MCF 10A (cell line): Measurements from ENCODE around the gene PLD1. TPM values are rescaled to one million over a fixed set of nuclear protein-coding genes. Genes with fewer than 3 reads are reported as not detected.
"Not testable (repeated sequence)": the region's sequence is repeated elsewhere in the genome, so short reads cannot be mapped to it uniquely, and the experiment has no call there.

Source experiments
- BruUV-seq: library from RNA; stranded (reverse); fragments of 400-500 nt; replicated peaks from 2 replicates; lab custom pipeline; 2021; lab: Mats Ljungman, UMichigan
- CTCF ChIA-PET: fragments of 300-600 bp; sonication (Branson Sonifier 250); formaldehyde crosslinking; extraction: SDS; loops from one replicate; lab custom pipeline; 2021; ENCODE audit warnings: antibody characterized with exemption, inconsistent platforms; lab: Yijun Ruan, JAX
- POLR2A ChIA-PET: fragments of 300-600, 350-650 bp; sonication (Branson Sonifier 250); formaldehyde crosslinking; extraction: SDS; loops from one replicate; lab custom pipeline; 2020; ENCODE audit warnings: antibody characterized with exemption, inconsistent platforms; lab: Yijun Ruan, JAX
- DNase-seq: peaks from one replicate; pipeline ENCODE4 v3.0.0-alpha.2; 2018; ENCODE audit not compliant: unreplicated experiment
- H3K27ac Mint-ChIP-seq: one replicate; pipeline ENCODE4 v1.8.0; 2022; ENCODE audit warnings: mild to moderate bottlenecking, low read depth, mixed read lengths; ENCODE audit not compliant: unreplicated experiment
- H3K27me3 Mint-ChIP-seq: one replicate; pipeline ENCODE4 v1.8.0; 2022; ENCODE audit warnings: mixed read lengths; ENCODE audit not compliant: insufficient read depth, unreplicated experiment
- H3K36me3 Mint-ChIP-seq: one replicate; pipeline ENCODE4 v1.8.0; 2022; ENCODE audit warnings: mild to moderate bottlenecking, moderate library complexity, mixed read lengths; ENCODE audit not compliant: insufficient read depth, unreplicated experiment
- H3K4me1 Mint-ChIP-seq: one replicate; pipeline ENCODE4 v1.8.0; 2022; ENCODE audit warnings: mixed read lengths; ENCODE audit not compliant: insufficient read depth, unreplicated experiment
- H3K4me3 Mint-ChIP-seq: one replicate; pipeline ENCODE4 v1.8.0; 2022; ENCODE audit warnings: mild to moderate bottlenecking, moderate library complexity, mixed read lengths; ENCODE audit not compliant: unreplicated experiment
- H3K9me3 Mint-ChIP-seq: one replicate; pipeline ENCODE4 v1.8.0; 2022; ENCODE audit warnings: mixed read lengths; ENCODE audit not compliant: unreplicated experiment
- CTCF ChIP-seq: fragments of 200-600 bp; IDR thresholded peaks from one replicate; pipeline ENCODE4 v1.8.0; 2022; ENCODE audit warnings: antibody characterized with exemption, mild to moderate bottlenecking; ENCODE audit not compliant: unreplicated experiment
- intact Hi-C: fragments of 100-400 bp; cut with micrococcal nuclease; formaldehyde crosslinking; loops from 2 replicates; pipeline ENCODE4 v1.14.1; 2022
- total RNA-seq: library from RNA; stranded (reverse); gene quantifications from 2 replicates; pipeline ENCODE4 v1.2.3, GENCODE V29; 2022

The PLD1 gene
- total RNA-seq, 1 experiment from 2014 or later, result 8.0 TPM

- Mint-ChIP-seq H3K4me1 (peaks cover 11% of the 10 kb centered on the region), H3K9me3 (no peaks in the 10 kb centered on the region), H3K4me3 (no peak overlapping the region), H3K36me3 (peaks cover 19% of the 10 kb centered on the region), H3K27me3 (no peaks in the 10 kb centered on the region), H3K27ac (peak overlapping the region; percentile 29)
- no peak for TF ChIP-seq CTCF
- BruUV-seq, result no TSS peak
- DNase-seq, result peak; percentile 34
- ChIA-PET POLR2A (interaction anchor here (0.6 to 2.3 kb wide), 6 partner anchors 12 to 681 kb away, joined by 3 to 14 read pairs (median 4); no protein-coding TSS in a partner anchor), CTCF (interaction anchor here (0.5 to 2.5 kb wide), 18 partner anchors 9 to 836 kb away, joined by 3 to 35 read pairs (median 4); no protein-coding TSS in a partner anchor)
- intact Hi-C loops, result no loop called here
Measured at GRCh38 chr3:171640520-171641412, 169.5 kb downstream of the PLD1 start.

GRCh38 chr3:171636666-171637065 is 173.6 kb downstream of the PLD1 start:
- peaks cover 11% of the 10 kb centered on the region for H3K36me3 Mint-ChIP-seq
- no peak overlapping the region for H3K27ac Mint-ChIP-seq
- no peaks in the 10 kb centered on the region for H3K27me3 Mint-ChIP-seq
- no peak for DNase-seq
- H3K9me3 Mint-ChIP-seq, result no peaks in the 10 kb centered on the region
- ChIA-PET POLR2A (no interaction called here), CTCF (no interaction called here)
- no peak for TF ChIP-seq CTCF
- intact Hi-C loops, result no loop called here
- H3K4me1 Mint-ChIP-seq, result peaks cover 11% of the 10 kb centered on the region
- no TSS peak for BruUV-seq
- no peak overlapping the region for H3K4me3 Mint-ChIP-seq

- intact Hi-C loops, result no loop called here
- no TSS peak for BruUV-seq
Measured at GRCh38 chr3:171632766-171633165, 177.5 kb downstream of the PLD1 start.

GRCh38 chr3:171626799-171627198 is 183.5 kb downstream of the PLD1 start:
- intact Hi-C loops, H3K27ac Mint-ChIP-seq, BruUV-seq, DNase-seq, H3K36me3 Mint-ChIP-seq, H3K27me3 Mint-ChIP-seq, H3K9me3 Mint-ChIP-seq, POLR2A ChIA-PET, H3K4me1 Mint-ChIP-seq, CTCF ChIA-PET, H3K4me3 Mint-ChIP-seq: not testable (repeated sequence)

More at GRCh38 chr3:171632766-171633165, 177.5 kb downstream of the PLD1 start:
- ChIA-PET CTCF (interaction anchor here (0.9 kb wide), 1 partner anchor 140 kb away, joined by 5 read pairs; no protein-coding TSS in a partner anchor), POLR2A (no interaction called here)
- no peaks in the 10 kb centered on the region for H3K27me3 Mint-ChIP-seq
- H3K4me1 Mint-ChIP-seq, result no peaks in the 10 kb centered on the region
- no peak for DNase-seq
- H3K27ac Mint-ChIP-seq, result no peak overlapping the region
- no peaks in the 10 kb centered on the region for H3K9me3 Mint-ChIP-seq
- no peak for TF ChIP-seq CTCF
- H3K36me3 Mint-ChIP-seq, result no peaks in the 10 kb centered on the region
- no peak overlapping the region for H3K4me3 Mint-ChIP-seq
